ENCODE data around the gene ZNF652.

DNA sequence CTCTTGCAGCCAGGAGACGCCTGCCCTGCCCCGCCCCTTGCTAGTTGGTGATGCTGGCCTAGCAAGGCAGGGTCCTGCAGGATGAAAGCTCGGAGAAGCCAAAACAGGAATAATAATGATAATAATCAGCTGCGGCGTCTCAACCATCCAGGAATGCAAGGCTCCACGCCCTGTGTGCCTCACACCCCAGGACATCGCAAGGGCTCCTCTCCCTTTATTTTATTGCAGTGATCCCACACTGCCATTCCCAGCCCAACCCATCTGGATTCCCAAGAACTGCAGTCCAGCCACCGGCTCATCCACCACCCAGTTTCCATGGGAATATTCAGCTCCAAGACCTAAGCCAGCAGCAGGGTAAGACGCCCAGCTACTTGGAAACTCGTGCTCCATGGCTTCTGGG is 21.0 kb upstream of the ZNF652 start:
- TF ChIP-seq, protein P1, sequence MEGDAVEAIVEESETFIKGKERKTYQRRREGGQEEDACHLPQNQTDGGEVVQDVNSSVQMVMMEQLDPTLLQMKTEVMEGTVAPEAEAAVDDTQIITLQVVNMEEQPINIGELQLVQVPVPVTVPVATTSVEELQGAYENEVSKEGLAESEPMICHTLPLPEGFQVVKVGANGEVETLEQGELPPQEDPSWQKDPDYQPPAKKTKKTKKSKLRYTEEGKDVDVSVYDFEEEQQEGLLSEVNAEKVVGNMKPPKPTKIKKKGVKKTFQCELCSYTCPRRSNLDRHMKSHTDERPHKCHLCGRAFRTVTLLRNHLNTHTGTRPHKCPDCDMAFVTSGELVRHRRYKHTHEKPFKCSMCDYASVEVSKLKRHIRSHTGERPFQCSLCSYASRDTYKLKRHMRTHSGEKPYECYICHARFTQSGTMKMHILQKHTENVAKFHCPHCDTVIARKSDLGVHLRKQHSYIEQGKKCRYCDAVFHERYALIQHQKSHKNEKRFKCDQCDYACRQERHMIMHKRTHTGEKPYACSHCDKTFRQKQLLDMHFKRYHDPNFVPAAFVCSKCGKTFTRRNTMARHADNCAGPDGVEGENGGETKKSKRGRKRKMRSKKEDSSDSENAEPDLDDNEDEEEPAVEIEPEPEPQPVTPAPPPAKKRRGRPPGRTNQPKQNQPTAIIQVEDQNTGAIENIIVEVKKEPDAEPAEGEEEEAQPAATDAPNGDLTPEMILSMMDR (IDR thresholded peaks at IDR 0.05): no peak
- TF ChIP-seq POLR2A (IDR thresholded peaks at IDR 0.05): no peak
